ENCODE results near the gene MAFG.

DNA sequence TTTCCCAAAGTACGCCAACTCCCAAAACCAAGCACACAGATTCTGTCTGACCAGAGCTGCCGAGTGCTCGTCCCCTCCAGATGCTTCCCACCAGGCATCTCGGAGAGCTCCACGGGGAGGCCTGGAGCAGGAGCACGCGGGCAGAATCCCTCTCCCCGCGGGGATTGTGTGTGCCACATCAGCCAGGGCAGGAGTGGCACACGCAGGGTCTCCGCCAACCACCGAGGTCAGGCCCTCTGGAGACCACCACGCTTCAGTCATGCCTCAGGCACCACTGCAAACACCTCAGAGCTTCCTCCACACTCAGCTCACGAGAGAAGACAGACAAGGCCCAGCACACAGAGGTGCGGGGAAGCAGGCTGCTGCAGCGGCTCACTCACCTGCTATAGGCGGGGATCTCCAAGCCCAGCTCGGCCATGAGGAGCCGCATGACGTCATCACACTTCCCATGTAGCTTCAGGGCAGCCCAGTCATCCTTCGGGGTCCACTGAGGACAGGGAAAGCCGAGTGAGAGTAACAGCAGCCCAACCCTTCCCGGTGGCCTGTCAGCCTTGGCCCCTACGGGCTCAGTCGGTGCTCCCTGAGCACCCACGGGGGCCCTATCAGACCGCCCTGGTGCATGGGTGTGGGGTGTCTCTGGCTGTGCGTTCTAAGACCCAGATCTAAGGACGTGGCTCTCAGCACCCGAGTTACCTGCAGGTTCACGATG is 14.0 kb downstream of the MAFG start:
- no peak for TF ChIP-seq CTCF (IDR thresholded peaks at IDR 0.05)
- TF ChIP-seq POLR2A (IDR thresholded peaks at IDR 0.05), result no peak
